HG02852 (cell line): ENCODE measurements around the gene PPM1F.

Source experiments
- ATAC-seq: cut with Tn5 transposase; IDR thresholded peaks from one replicate; pipeline ENCODE4 v1.9.1; 2021; ENCODE audit warnings: mild to moderate bottlenecking, moderate library complexity; ENCODE audit not compliant: unreplicated experiment

The PPM1F gene

GRCh38 chr22:21961127-21961867 lies 8.6 kb upstream of the PPM1F start:
- no peak for ATAC-seq

GRCh38 chr22:21960200-21961126 lies 7.8 kb upstream of the PPM1F start:
- ATAC-seq: no peak

- ATAC-seq: no peak
Measured at GRCh38 chr22:21959274-21960074, 6.8 kb upstream of the PPM1F start.

GRCh38 chr22:21958360-21959273 lies 6.0 kb upstream of the PPM1F start:
- no peak for ATAC-seq

GRCh38 chr22:21951931-21952465 lies 650 bp downstream of the PPM1F start:
- no peak for ATAC-seq

GRCh38 chr22:21951062-21951461 lies 1.6 kb downstream of the PPM1F start:
- ATAC-seq: no peak

GRCh38 chr22:21949948-21950347 lies 2.7 kb downstream of the PPM1F start:
- ATAC-seq: no peak

GRCh38 chr22:21949569-21949918 lies 3.1 kb downstream of the PPM1F start:
- ATAC-seq: no peak

- ATAC-seq: no peak
Measured at GRCh38 chr22:21948824-21949568, 3.7 kb downstream of the PPM1F start.

- no peak for ATAC-seq
Measured at GRCh38 chr22:21948390-21948789, 4.3 kb downstream of the PPM1F start.

- ATAC-seq: no peak
Measured at GRCh38 chr22:21947040-21948014, 5.3 kb downstream of the PPM1F start.

- no peak for ATAC-seq
Measured at GRCh38 chr22:21946262-21946925, 6.3 kb downstream of the PPM1F start.

- ATAC-seq: no peak
Measured at GRCh38 chr22:21945453-21946261, 7.0 kb downstream of the PPM1F start.

GRCh38 chr22:21944871-21945270 lies 7.8 kb downstream of the PPM1F start:
- no peak for ATAC-seq

GRCh38 chr22:21943571-21944448 lies 8.8 kb downstream of the PPM1F start:
- no peak for ATAC-seq
